D721Med (cell line): ENCODE data around the gene CSRNP3.

ENCODE experiments used
- DNase-seq: peaks from one replicate; pipeline ENCODE4 v3.0.0; 2011; ENCODE audit warnings: low spot score; ENCODE audit not compliant: insufficient read length
- FAIRE-seq: peaks from 2 replicates; lab custom pipeline; 2011; peaks lifted over from hg19 to GRCh38; lab: Jason Lieb, UNC
- CTCF ChIP-seq: IDR thresholded peaks from 2 replicates; pipeline ENCODE4 v1.5.1; 2012; ENCODE audit warnings: mild to moderate bottlenecking, control low read depth; ENCODE audit not compliant: insufficient read depth; ENCODE audit errors: missing control alignments

Gene CSRNP3

GRCh38 chr2:165469417-165469816, at the start of gene CSRNP3:
CSRNP3 (plus strand) TSS chr2:165469698; CDS start chr2:165595066, 125,368 bp downstream.
- FAIRE-seq: peak; percentile 86
- no peak for DNase-seq
- TF ChIP-seq CTCF: no peak

GRCh38 chr2:165420231-165420630, 49.3 kb upstream of the CSRNP3 start:
- no peak for FAIRE-seq
- no peak for TF ChIP-seq CTCF
- no peak for DNase-seq

- FAIRE-seq: no peak
- TF ChIP-seq CTCF: no peak
Measured at GRCh38 chr2:165423081-165423480, 46.4 kb upstream of the CSRNP3 start.

GRCh38 chr2:165425556-165425955, 43.9 kb upstream of the CSRNP3 start:
- DNase-seq (no peak), FAIRE-seq (no peak)
- TF ChIP-seq CTCF: no peak

More at GRCh38 chr2:165423081-165423480, 46.4 kb upstream of the CSRNP3 start:
- no peak for DNase-seq

GRCh38 chr2:165427686-165428085, 41.8 kb upstream of the CSRNP3 start:
- no peak for TF ChIP-seq CTCF
- FAIRE-seq (no peak), DNase-seq (no peak)

GRCh38 chr2:165428926-165429325, 40.6 kb upstream of the CSRNP3 start:
- TF ChIP-seq CTCF: no peak
- FAIRE-seq (no peak), DNase-seq (no peak)

GRCh38 chr2:165431014-165431413, 38.5 kb upstream of the CSRNP3 start:
- FAIRE-seq: no peak
- no peak for TF ChIP-seq CTCF
- no peak for DNase-seq
